Activated CD8-positive, alpha-beta memory T cell treated with anti-CD3 and anti-CD28 coated beads, Interleukin-2, amount 50 U/mL, for 4 hours (primary cell): Measurements from ENCODE around the gene IGFBP2.

Source experiments
- DNase-seq: peaks from one replicate; pipeline ENCODE4 v3.0.0-alpha.2; 2020

IGFBP2 gene

GRCh38 chr2:216643986-216644659 lies 10.9 kb downstream of the IGFBP2 start:
- no peak for DNase-seq

- no peak for DNase-seq
Observed at GRCh38 chr2:216644842-216645635, 11.8 kb downstream of the IGFBP2 start.

GRCh38 chr2:216645636-216645950 lies 12.4 kb downstream of the IGFBP2 start:
- no peak for DNase-seq

- no peak for DNase-seq
Observed at GRCh38 chr2:216646116-216646515, 12.9 kb downstream of the IGFBP2 start.

- DNase-seq: no peak
Observed at GRCh38 chr2:216648105-216648504, 14.9 kb downstream of the IGFBP2 start.

GRCh38 chr2:216649574-216649973 lies 16.4 kb downstream of the IGFBP2 start:
- no peak for DNase-seq

GRCh38 chr2:216650626-216651257 lies 17.5 kb downstream of the IGFBP2 start:
- DNase-seq: no peak

GRCh38 chr2:216651351-216651881 lies 18.2 kb downstream of the IGFBP2 start:
- no peak for DNase-seq

GRCh38 chr2:216652566-216652965 lies 19.3 kb downstream of the IGFBP2 start:
- DNase-seq: no peak

- DNase-seq: no peak
Observed at GRCh38 chr2:216653093-216653799, 20.0 kb downstream of the IGFBP2 start.

GRCh38 chr2:216653931-216654365 lies 20.7 kb downstream of the IGFBP2 start:
- no peak for DNase-seq

- DNase-seq: no peak
Observed at GRCh38 chr2:216654528-216655052, 21.4 kb downstream of the IGFBP2 start.

GRCh38 chr2:216657086-216657855 lies 24.1 kb downstream of the IGFBP2 start:
- DNase-seq: no peak

GRCh38 chr2:216657980-216658379 lies 24.8 kb downstream of the IGFBP2 start:
- DNase-seq: no peak

- no peak for DNase-seq
Observed at GRCh38 chr2:216658757-216659156, 25.5 kb downstream of the IGFBP2 start.

GRCh38 chr2:216659276-216659675 lies 26.1 kb downstream of the IGFBP2 start:
- no peak for DNase-seq

GRCh38 chr2:216660496-216660895 lies 27.3 kb downstream of the IGFBP2 start:
- no peak for DNase-seq

- DNase-seq: no peak
Observed at GRCh38 chr2:216661051-216661450, 27.8 kb downstream of the IGFBP2 start.

GRCh38 chr2:216661639-216662375 lies 28.6 kb downstream of the IGFBP2 start:
- no peak for DNase-seq

- no peak for DNase-seq
Observed at GRCh38 chr2:216663106-216663505, 29.9 kb downstream of the IGFBP2 start.

GRCh38 chr2:216663846-216664245 lies 30.6 kb downstream of the IGFBP2 start:
- no peak for DNase-seq
